HCT116 (cell line): ENCODE data around the gene HMCN1. TPM values are rescaled to one million over a fixed set of nuclear protein-coding genes. Genes with fewer than 3 reads are reported as not detected.

Experiments
- ATAC-seq: fragments of 200-7000 bp; cut with Tn5 transposase; 2 replicates; pipeline ENCODE4 v1.9.1; 2020; ENCODE audit warnings: mild to moderate bottlenecking, moderate library complexity
- BruUV-seq: library from RNA; stranded (reverse); fragments of 400-500 nt; replicated peaks from 2 replicates; lab custom pipeline; 2021; lab: Mats Ljungman, UMichigan
- CTCF ChIA-PET: fragments of 300-600 bp; sonication (Branson Sonifier 250); formaldehyde crosslinking; loops from one replicate; lab custom pipeline; 2021; ENCODE audit warnings: antibody characterized with exemption; lab: Charles Lee
- POLR2A ChIA-PET: fragments of 300-600, 350-600 bp; sonication (Branson Sonifier 250); formaldehyde crosslinking; loops from one replicate; lab custom pipeline; 2021; ENCODE audit warnings: antibody characterized with exemption; lab: Charles Lee
- RAD21 ChIA-PET, 2 experiments: fragments of 300-600 bp; sonication (Branson Sonifier 250); formaldehyde crosslinking; loops; one replicate each; lab custom pipeline; 2023; ENCODE audit warnings: low total read pairs in 2 of 2; ENCODE audit not compliant: uncharacterized antibody in 2 of 2, unreplicated experiment in 2 of 2, low non-redundant PET in 1 of 2; lab: Charles Lee
- DNase-seq: peaks from one replicate; pipeline ENCODE4 v3.0.0-alpha.2; 2010; ENCODE audit warnings: low read depth, low spot score
- H2AFZ ChIP-seq: fragments of 200-600 bp; shearing (Covaris generic), sonication (generic); 2 replicates; pipeline ENCODE4 v1.6.1; 2017; ENCODE audit warnings: low read depth, mixed run types, mixed read lengths, antibody characterized with exemption, low read length; ENCODE audit not compliant: poor library complexity, severe bottlenecking
- H3K27ac ChIP-seq: 2 replicates; pipeline ENCODE4 v1.5.1; 2012; ENCODE audit warnings: low read depth, low read length
- H3K27me3 ChIP-seq: fragments of 200-600 bp; sonication (generic); 2 replicates; pipeline ENCODE4 v1.6.1; 2016; ENCODE audit warnings: mixed run types, low read length, mixed read lengths; ENCODE audit not compliant: insufficient read depth
- H3K36me3 ChIP-seq, 2 experiments: fragments of 200-500 bp in 1 of 2; fragments of 200-600 bp in 1 of 2; sonication (Bioruptor generic) in 1 of 2; sonication (generic) in 1 of 2; 2 replicates each; pipeline versions ENCODE4 v1.5.1 to v1.6.1; 2014 to 2016; ENCODE audit warnings: low read length in 2 of 2, inconsistent platforms in 1 of 2, mixed read lengths in 1 of 2, mixed run types in 1 of 2; ENCODE audit not compliant: insufficient read depth in 2 of 2, control insufficient read depth in 1 of 2
- H3K4me1 ChIP-seq, 2 experiments: fragments of 200-600 bp in 1 of 2; sonication (generic) in 1 of 2; 2 replicates each; pipeline versions ENCODE4 v1.5.1 to v1.6.1; 2012 to 2017; ENCODE audit warnings: low read length in 2 of 2, inconsistent platforms in 1 of 2, mild to moderate bottlenecking in 1 of 2, mixed read lengths in 1 of 2, mixed run types in 1 of 2, moderate library complexity in 1 of 2; ENCODE audit not compliant: insufficient read depth in 2 of 2, control insufficient read depth in 1 of 2
- H3K4me2 ChIP-seq: fragments of 200-600 bp; sonication (generic); 2 replicates; pipeline ENCODE4 v1.6.1; 2017; ENCODE audit warnings: mixed run types, low read length, mixed read lengths
- H3K4me3 ChIP-seq, 2 experiments: fragments of 200-600 bp in 1 of 2; sonication (generic) in 1 of 2; replicated peaks in 1 of 2; 2 replicates each; pipeline ENCODE4 v1.5.1; 2011 to 2016; ENCODE audit warnings: low read length in 2 of 2, control low read depth in 1 of 2, low read depth in 1 of 2, mild to moderate bottlenecking in 1 of 2, mixed read lengths in 1 of 2, mixed run types in 1 of 2
- H3K79me2 ChIP-seq: fragments of 200-600 bp; sonication (generic); 2 replicates; pipeline ENCODE4 v1.6.1; 2017; ENCODE audit warnings: mild to moderate bottlenecking, mixed run types, low read length, moderate library complexity, mixed read lengths; ENCODE audit not compliant: insufficient read depth
- H3K9ac ChIP-seq: fragments of 200-600 bp; sonication (generic); 2 replicates; pipeline ENCODE4 v1.6.1; 2016; ENCODE audit warnings: low read length, mixed read lengths
- H3K9me2 ChIP-seq: fragments of 200-600 bp; sonication (generic), shearing (Covaris generic); 2 replicates; pipeline ENCODE4 v1.6.1; 2017; ENCODE audit warnings: mixed run types, mild to moderate bottlenecking, moderate library complexity; ENCODE audit not compliant: insufficient read depth
- H3K9me3 ChIP-seq, 2 experiments: fragments of 200-500 bp in 1 of 2; fragments of 200-600 bp in 1 of 2; sonication (Bioruptor generic) in 1 of 2; sonication (generic) in 1 of 2; 2 replicates each; pipeline ENCODE4 v1.6.1; 2014 to 2017; ENCODE audit warnings: low read length in 2 of 2, mixed read lengths in 2 of 2, inconsistent platforms in 1 of 2, low read depth in 1 of 2, mild to moderate bottlenecking in 1 of 2, mixed run types in 1 of 2, moderate library complexity in 1 of 2; ENCODE audit not compliant: control insufficient read depth in 1 of 2, insufficient read depth in 1 of 2
- H4K20me1 ChIP-seq: fragments of 200-600 bp; sonication (generic), shearing (Covaris generic); 2 replicates; pipeline ENCODE4 v1.6.1; 2017; ENCODE audit warnings: mixed run types, mild to moderate bottlenecking, moderate library complexity; ENCODE audit not compliant: insufficient read depth
- CBX3 ChIP-seq: IDR thresholded peaks from 2 replicates; pipeline ENCODE4 v1.6.1; 2012; ENCODE audit warnings: low read depth
- ELF1 ChIP-seq: IDR thresholded peaks from 2 replicates; pipeline ENCODE4 v1.6.1; 2012; ENCODE audit warnings: low read depth, borderline replicate concordance
- EZH2 ChIP-seq: fragments of 200-600 bp; sonication (generic); IDR thresholded peaks from 2 replicates; pipeline ENCODE4 v1.6.1; 2017; ENCODE audit warnings: antibody characterized with exemption, mixed run types
- EZH2phosphoT487 ChIP-seq: fragments of 200-600 bp; IDR thresholded peaks from 2 replicates; pipeline ENCODE4 v1.6.1; 2018; ENCODE audit warnings: antibody characterized with exemption, borderline replicate concordance
- FOSL1 ChIP-seq: IDR thresholded peaks from 2 replicates; pipeline ENCODE4 v1.6.1; 2012; ENCODE audit warnings: low read depth
- JUND ChIP-seq: IDR thresholded peaks from 2 replicates; pipeline ENCODE4 v1.6.1; 2012
- POLR2AphosphoS5 ChIP-seq: IDR thresholded peaks from 2 replicates; pipeline ENCODE4 v1.6.1; 2011; ENCODE audit warnings: mild to moderate bottlenecking, low read depth, low read length, moderate library complexity
- RAD21 ChIP-seq: IDR thresholded peaks from 2 replicates; pipeline ENCODE4 v1.6.1; 2012; ENCODE audit warnings: low read depth, mild to moderate bottlenecking
- SIN3A ChIP-seq: IDR thresholded peaks from 2 replicates; pipeline ENCODE4 v1.6.1; 2012; ENCODE audit warnings: low read depth
- SP1 ChIP-seq: IDR thresholded peaks from 2 replicates; pipeline ENCODE4 v1.6.1; 2012; ENCODE audit warnings: low read depth
- YY1 ChIP-seq: IDR thresholded peaks from 2 replicates; pipeline ENCODE4 v1.6.1; 2011; ENCODE audit warnings: low read length, low read depth, moderate library complexity, mild to moderate bottlenecking; ENCODE audit not compliant: insufficient replicate concordance; ENCODE audit errors: extremely low read depth
- ZFX ChIP-seq: fragments of 450-650 bp; IDR thresholded peaks from 2 replicates; pipeline ENCODE4 v1.6.1; 2017
- ZNF274 ChIP-seq: fragments of 200-500 bp; sonication (Bioruptor generic); IDR thresholded peaks from 2 replicates; pipeline ENCODE4 v1.6.1; 2014; ENCODE audit warnings: mild to moderate bottlenecking, low read depth, low read length, inconsistent platforms
- intact Hi-C: fragments of 100-400 bp; cut with micrococcal nuclease; formaldehyde crosslinking; loops from 2 replicates; pipeline ENCODE4 v1.10.0; 2022
- total RNA-seq: library from RNA; stranded (reverse); gene quantifications from one replicate; pipeline ENCODE4 v1.2.1, GENCODE V29; 2021; ENCODE audit not compliant: unreplicated experiment
- TF ChIP-seq, protein P1 (sequence below): IDR thresholded peaks from 2 replicates; pipeline ENCODE4 v1.6.1; 2012
- TF ChIP-seq, protein P2 (sequence below): IDR thresholded peaks from 2 replicates; pipeline ENCODE4 v1.6.1; 2011; ENCODE audit warnings: mild to moderate bottlenecking, low read length, moderate library complexity; ENCODE audit not compliant: insufficient replicate concordance; ENCODE audit errors: extremely low read depth
- TF ChIP-seq, protein P3 (sequence below): IDR thresholded peaks from 2 replicates; pipeline ENCODE4 v1.6.1; 2012; ENCODE audit warnings: low read depth
- TF ChIP-seq, protein P4 (sequence below): IDR thresholded peaks from 2 replicates; pipeline ENCODE4 v1.6.1; 2012

Gene HMCN1
- total RNA-seq, 1 experiment from 2014 or later = 0.59 TPM

DNA sequence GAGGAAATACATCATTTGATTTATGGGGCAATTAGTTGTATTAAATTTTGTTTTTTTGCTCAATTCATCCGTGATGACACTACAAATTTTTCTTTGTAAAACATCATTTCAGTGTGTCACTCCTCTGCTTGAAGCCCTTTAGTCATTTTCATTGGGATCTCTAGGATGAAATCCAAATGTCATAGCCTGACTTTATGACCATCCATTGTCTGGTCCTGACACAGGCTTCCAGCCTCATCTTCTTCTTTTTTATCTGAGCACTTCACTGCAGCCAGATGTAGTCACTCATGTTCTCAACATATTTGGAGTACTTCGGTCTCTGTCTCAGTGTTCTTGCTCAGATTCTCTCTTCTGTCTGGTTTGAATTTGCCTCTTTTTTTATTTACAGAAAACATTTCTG lies 173.1 kb downstream of the HMCN1 start:
- Histone ChIP-seq H3K9me2 (no peaks in the 10 kb centered on the region), H3K27ac (no peak overlapping the region), H3K27me3 (no peaks in the 10 kb centered on the region), H2AFZ (no peak overlapping the region), H3K9me3 (no peaks in the 10 kb centered on the region), H3K4me3 (no peak overlapping the region), H4K20me1 (no peaks in the 10 kb centered on the region), H3K79me2 (no peaks in the 10 kb centered on the region), H3K4me2 (no peak overlapping the region), H3K9ac (no peak overlapping the region), H3K36me3 (no peaks in the 10 kb centered on the region), H3K4me1 (no peaks in the 10 kb centered on the region)
- ATAC-seq (no peak), DNase-seq (no peak)
- intact Hi-C loops = no loop called here
- RAD21 ChIA-PET = no interaction called here
- POLR2A ChIA-PET = no interaction called here
- CTCF ChIA-PET = no interaction called here
- TF ChIP-seq CBX3 (no peak), YY1 (no peak), POLR2AphosphoS5 (no peak), ELF1 (no peak), SIN3A (no peak), ZNF274 (no peak), SP1 (no peak), JUND (no peak), FOSL1 (no peak), ZFX (no peak), EZH2 (no peak)
- TF ChIP-seq, protein P1, sequence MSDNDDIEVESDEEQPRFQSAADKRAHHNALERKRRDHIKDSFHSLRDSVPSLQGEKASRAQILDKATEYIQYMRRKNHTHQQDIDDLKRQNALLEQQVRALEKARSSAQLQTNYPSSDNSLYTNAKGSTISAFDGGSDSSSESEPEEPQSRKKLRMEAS = no peak
- TF ChIP-seq, all 23 proteins: peak for 0
- BruUV-seq = no TSS peak

DNA sequence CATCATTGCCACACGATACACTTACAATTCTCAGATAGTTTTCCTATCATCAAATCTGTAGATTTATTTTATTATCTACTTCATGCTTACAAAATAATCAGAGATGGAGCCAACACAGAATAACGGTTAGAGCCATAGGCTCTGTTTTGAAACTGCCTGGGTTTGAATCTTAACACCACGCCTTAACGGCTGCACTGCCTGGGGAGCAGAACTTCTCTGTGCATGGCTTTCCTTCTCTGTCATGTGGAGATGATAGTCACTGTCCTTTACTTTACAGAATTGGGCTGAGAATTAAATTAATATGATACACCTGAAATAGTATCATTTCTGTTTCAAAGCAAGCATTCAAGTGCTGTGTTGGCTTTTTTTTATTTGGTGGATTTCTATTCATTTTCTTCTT lies 177.8 kb downstream of the HMCN1 start:
- Histone ChIP-seq H3K27me3 (no peaks in the 10 kb centered on the region), H3K4me3 (no peak overlapping the region), H3K9me2 (no peaks in the 10 kb centered on the region), H3K4me1 (no peaks in the 10 kb centered on the region), H4K20me1 (no peaks in the 10 kb centered on the region), H3K4me2 (no peak overlapping the region), H3K79me2 (no peaks in the 10 kb centered on the region), H3K36me3 (no peaks in the 10 kb centered on the region), H2AFZ (no peak overlapping the region), H3K9me3 (no peaks in the 10 kb centered on the region), H3K9ac (no peak overlapping the region), H3K27ac (no peak overlapping the region)
- ChIA-PET RAD21 (no interaction called here), POLR2A (no interaction called here), CTCF (no interaction called here)
- DNase-seq (no peak), ATAC-seq (no peak)
- intact Hi-C loops = no loop called here
- BruUV-seq = no TSS peak
- no peak for TF ChIP-seq EZH2phosphoT487
- no peak for TF ChIP-seq SP1
- TF ChIP-seq, protein P2, sequence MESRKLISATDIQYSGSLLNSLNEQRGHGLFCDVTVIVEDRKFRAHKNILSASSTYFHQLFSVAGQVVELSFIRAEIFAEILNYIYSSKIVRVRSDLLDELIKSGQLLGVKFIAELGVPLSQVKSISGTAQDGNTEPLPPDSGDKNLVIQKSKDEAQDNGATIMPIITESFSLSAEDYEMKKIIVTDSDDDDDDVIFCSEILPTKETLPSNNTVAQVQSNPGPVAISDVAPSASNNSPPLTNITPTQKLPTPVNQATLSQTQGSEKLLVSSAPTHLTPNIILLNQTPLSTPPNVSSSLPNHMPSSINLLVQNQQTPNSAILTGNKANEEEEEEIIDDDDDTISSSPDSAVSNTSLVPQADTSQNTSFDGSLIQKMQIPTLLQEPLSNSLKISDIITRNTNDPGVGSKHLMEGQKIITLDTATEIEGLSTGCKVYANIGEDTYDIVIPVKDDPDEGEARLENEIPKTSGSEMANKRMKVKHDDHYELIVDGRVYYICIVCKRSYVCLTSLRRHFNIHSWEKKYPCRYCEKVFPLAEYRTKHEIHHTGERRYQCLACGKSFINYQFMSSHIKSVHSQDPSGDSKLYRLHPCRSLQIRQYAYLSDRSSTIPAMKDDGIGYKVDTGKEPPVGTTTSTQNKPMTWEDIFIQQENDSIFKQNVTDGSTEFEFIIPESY = no peak
- no peak for TF ChIP-seq RAD21
- no peak for TF ChIP-seq CBX3
- TF ChIP-seq ELF1 = no peak
- TF ChIP-seq, protein P3, sequence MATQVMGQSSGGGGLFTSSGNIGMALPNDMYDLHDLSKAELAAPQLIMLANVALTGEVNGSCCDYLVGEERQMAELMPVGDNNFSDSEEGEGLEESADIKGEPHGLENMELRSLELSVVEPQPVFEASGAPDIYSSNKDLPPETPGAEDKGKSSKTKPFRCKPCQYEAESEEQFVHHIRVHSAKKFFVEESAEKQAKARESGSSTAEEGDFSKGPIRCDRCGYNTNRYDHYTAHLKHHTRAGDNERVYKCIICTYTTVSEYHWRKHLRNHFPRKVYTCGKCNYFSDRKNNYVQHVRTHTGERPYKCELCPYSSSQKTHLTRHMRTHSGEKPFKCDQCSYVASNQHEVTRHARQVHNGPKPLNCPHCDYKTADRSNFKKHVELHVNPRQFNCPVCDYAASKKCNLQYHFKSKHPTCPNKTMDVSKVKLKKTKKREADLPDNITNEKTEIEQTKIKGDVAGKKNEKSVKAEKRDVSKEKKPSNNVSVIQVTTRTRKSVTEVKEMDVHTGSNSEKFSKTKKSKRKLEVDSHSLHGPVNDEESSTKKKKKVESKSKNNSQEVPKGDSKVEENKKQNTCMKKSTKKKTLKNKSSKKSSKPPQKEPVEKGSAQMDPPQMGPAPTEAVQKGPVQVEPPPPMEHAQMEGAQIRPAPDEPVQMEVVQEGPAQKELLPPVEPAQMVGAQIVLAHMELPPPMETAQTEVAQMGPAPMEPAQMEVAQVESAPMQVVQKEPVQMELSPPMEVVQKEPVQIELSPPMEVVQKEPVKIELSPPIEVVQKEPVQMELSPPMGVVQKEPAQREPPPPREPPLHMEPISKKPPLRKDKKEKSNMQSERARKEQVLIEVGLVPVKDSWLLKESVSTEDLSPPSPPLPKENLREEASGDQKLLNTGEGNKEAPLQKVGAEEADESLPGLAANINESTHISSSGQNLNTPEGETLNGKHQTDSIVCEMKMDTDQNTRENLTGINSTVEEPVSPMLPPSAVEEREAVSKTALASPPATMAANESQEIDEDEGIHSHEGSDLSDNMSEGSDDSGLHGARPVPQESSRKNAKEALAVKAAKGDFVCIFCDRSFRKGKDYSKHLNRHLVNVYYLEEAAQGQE = no peak
- no peak for TF ChIP-seq YY1
- TF ChIP-seq, protein P4, sequence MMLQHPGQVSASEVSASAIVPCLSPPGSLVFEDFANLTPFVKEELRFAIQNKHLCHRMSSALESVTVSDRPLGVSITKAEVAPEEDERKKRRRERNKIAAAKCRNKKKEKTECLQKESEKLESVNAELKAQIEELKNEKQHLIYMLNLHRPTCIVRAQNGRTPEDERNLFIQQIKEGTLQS = no peak
- no peak for TF ChIP-seq SIN3A
